Kidney epithelial cell (primary cell): ENCODE measurements around the gene CDON. TPM values are rescaled to one million over a fixed set of nuclear protein-coding genes. Genes with fewer than 3 reads are reported as not detected.

Source experiments
- DNase-seq: peaks from one replicate; pipeline ENCODE4 v3.0.0-alpha.2; 2010; ENCODE audit warnings: low read depth
- H3K27me3 ChIP-seq: 2 replicates; pipeline ENCODE4 v1.6.0; 2011; ENCODE audit warnings: low read length; ENCODE audit not compliant: control insufficient read depth, insufficient read depth
- H3K36me3 ChIP-seq: 2 replicates; pipeline ENCODE4 v1.5.1; 2011; ENCODE audit warnings: low read length; ENCODE audit not compliant: control insufficient read depth, insufficient read depth
- H3K4me3 ChIP-seq: 2 replicates; pipeline ENCODE4 v1.5.1; 2011; ENCODE audit warnings: low read depth, mild to moderate bottlenecking, control low read depth, low read length
- CTCF ChIP-seq: IDR thresholded peaks from 2 replicates; pipeline ENCODE4 v1.5.1; 2011; ENCODE audit warnings: mild to moderate bottlenecking, moderate library complexity, low read length, control low read depth, inconsistent platforms; ENCODE audit not compliant: insufficient read depth, poor library complexity, severe bottlenecking
- total RNA-seq: library from RNA; depleted of rRNA; stranded (reverse); fragments of >200 nt; gene quantifications from 2 replicates; pipeline ENCODE4 v1.2.3, GENCODE V29; 2015

The CDON gene
- total RNA-seq, 1 donor from 2014 or later, result 10.4 TPM

DNA sequence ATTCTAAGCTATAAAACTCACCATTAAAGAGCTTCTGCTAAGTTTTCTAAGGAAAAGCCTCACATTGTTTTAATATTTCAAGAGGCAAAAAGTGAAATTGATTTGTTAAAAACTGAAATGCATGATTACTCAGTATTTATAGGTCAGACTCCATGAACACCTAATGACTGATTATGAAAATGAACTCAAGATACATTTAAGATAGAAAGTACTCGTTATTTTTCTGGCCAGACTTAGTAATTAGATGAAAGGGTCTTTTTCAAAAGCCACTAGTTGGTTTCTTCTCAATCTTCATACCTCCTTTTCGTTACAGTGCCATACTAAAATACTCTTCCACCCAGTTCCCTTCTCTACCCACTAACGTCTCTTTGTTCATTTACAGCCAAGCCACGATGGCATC lies 60.5 kb downstream of the CDON start:
- Histone ChIP-seq H3K27me3 (no peaks in the 10 kb centered on the region), H3K36me3 (no peaks in the 10 kb centered on the region), H3K4me3 (no peak overlapping the region)
- no peak for DNase-seq
- TF ChIP-seq CTCF, result no peak

GRCh38 chr11:125999234-125999880 lies 63.3 kb downstream of the CDON start:
- Histone ChIP-seq H3K36me3 (no peaks in the 10 kb centered on the region), H3K27me3 (no peaks in the 10 kb centered on the region), H3K4me3 (no peak overlapping the region)
- DNase-seq, result no peak
- TF ChIP-seq CTCF, result no peak

DNA sequence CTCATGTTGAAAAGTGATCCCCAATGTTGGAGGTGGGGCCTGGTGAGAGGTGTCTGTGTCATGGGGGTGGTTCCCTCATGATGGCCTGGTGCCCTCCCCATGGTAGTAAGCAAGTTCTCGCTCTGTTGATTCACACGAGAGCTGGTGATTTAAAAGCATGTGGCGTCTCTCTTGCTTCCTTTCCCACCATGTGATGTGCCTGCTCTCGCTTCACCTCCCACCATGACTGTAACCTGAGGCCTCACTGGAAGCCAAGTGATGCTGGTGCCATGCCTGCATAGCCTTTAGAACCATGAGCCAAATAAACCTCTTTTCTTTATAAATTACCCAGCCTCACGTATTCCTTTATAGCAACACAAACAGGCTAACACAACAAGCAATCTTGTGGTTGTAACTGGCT lies 64.4 kb downstream of the CDON start:
- Histone ChIP-seq H3K4me3 (no peak overlapping the region), H3K27me3 (no peaks in the 10 kb centered on the region), H3K36me3 (no peaks in the 10 kb centered on the region)
- no peak for DNase-seq
- no peak for TF ChIP-seq CTCF

DNA sequence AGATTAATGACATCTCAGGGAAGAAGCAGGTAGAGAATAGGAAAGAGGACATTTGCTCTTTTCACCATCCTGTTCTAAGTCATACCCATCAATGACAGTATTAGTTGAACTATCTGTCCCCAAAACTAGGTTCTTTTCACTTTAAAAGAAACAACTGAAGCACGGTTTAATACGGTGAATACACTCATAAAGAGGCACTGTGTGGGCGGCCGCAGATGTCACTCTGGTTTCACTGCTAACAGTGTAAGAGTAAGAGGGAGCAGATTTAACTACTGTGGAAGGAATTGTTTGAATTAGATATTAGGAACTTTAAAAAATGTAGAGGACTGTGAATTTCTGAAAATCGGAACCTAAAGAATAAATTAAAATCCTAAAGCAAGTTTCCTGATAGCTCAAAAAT lies 67.4 kb downstream of the CDON start:
- no peak for TF ChIP-seq CTCF
- no peak for DNase-seq
- Histone ChIP-seq H3K4me3 (no peak overlapping the region), H3K36me3 (no peaks in the 10 kb centered on the region), H3K27me3 (no peaks in the 10 kb centered on the region)

GRCh38 chr11:125994509-125994908 lies 68.2 kb downstream of the CDON start:
- H3K36me3 ChIP-seq, result no peaks in the 10 kb centered on the region
- TF ChIP-seq CTCF, result no peak
- H3K4me3 ChIP-seq, result no peak overlapping the region
- H3K27me3 ChIP-seq, result no peaks in the 10 kb centered on the region
- DNase-seq, result no peak

- no peaks in the 10 kb centered on the region for H3K27me3 ChIP-seq
- DNase-seq, result no peak
Measured at GRCh38 chr11:125992893-125993292, 69.8 kb downstream of the CDON start.

More at GRCh38 chr11:125992893-125993292, 69.8 kb downstream of the CDON start:
- TF ChIP-seq CTCF, result no peak
- Histone ChIP-seq H3K4me3 (no peak overlapping the region), H3K36me3 (no peaks in the 10 kb centered on the region)
